HEK293T (cell line): ENCODE results near the gene LEPR.

Experiments
- ARNT ChIP-seq: fragments of 450-650 bp; IDR thresholded peaks from 2 replicates; pipeline ENCODE4 v1.6.1; 2017; ENCODE audit warnings: mild to moderate bottlenecking
- BHLHE40 ChIP-seq: fragments of 450-650 bp; IDR thresholded peaks from 2 replicates; pipeline ENCODE4 v1.6.1; 2016; ENCODE audit warnings: mild to moderate bottlenecking, moderate library complexity, borderline replicate concordance
- CTBP1 ChIP-seq: fragments of 450-650 bp; IDR thresholded peaks from 2 replicates; pipeline ENCODE4 v1.6.1; 2016; ENCODE audit warnings: borderline replicate concordance
- ELF4 ChIP-seq: fragments of 450-650 bp; IDR thresholded peaks from 2 replicates; pipeline ENCODE4 v1.6.1; 2017; ENCODE audit warnings: antibody characterized with exemption
- FOXA1 ChIP-seq: fragments of 450-650 bp; IDR thresholded peaks from 2 replicates; pipeline ENCODE4 v1.6.1; 2016; ENCODE audit warnings: mild to moderate bottlenecking
- FOXK2 ChIP-seq: fragments of 450-650 bp; IDR thresholded peaks from 2 replicates; pipeline ENCODE4 v1.6.1; 2016; ENCODE audit warnings: mild to moderate bottlenecking
- FOXM1 ChIP-seq: fragments of 450-650 bp; IDR thresholded peaks from 2 replicates; pipeline ENCODE4 v1.6.1; 2017; ENCODE audit warnings: mild to moderate bottlenecking, borderline replicate concordance
- HDGF ChIP-seq: fragments of 450-650 bp; IDR thresholded peaks from 2 replicates; pipeline ENCODE4 v1.6.1; 2017; ENCODE audit warnings: antibody characterized with exemption, borderline replicate concordance
- LEF1 ChIP-seq: fragments of 450-650 bp; IDR thresholded peaks from 2 replicates; pipeline ENCODE4 v1.6.1; 2017; ENCODE audit warnings: mild to moderate bottlenecking, borderline replicate concordance
- NFRKB ChIP-seq: fragments of 450-650 bp; IDR thresholded peaks from 2 replicates; pipeline ENCODE4 v1.6.1; 2016; ENCODE audit warnings: mild to moderate bottlenecking, moderate library complexity
- SP1 ChIP-seq: fragments of 450-650 bp; IDR thresholded peaks from 2 replicates; pipeline ENCODE4 v1.6.1; 2017
- SUZ12 ChIP-seq: fragments of 450-650 bp; IDR thresholded peaks from 2 replicates; pipeline ENCODE4 v1.6.1; 2016; ENCODE audit warnings: mild to moderate bottlenecking
- TARDBP ChIP-seq: fragments of 450-650 bp; IDR thresholded peaks from 2 replicates; pipeline ENCODE4 v1.6.1; 2016
- ZNF384 ChIP-seq: fragments of 450-650 bp; IDR thresholded peaks from 2 replicates; pipeline ENCODE4 v1.6.1; 2016

GRCh38 chr1:65412984-65413375 lies 7.5 kb upstream of the LEPR start:
- TF ChIP-seq LEF1 (no peak), SP1 (no peak), FOXM1 (no peak), ZNF384 (no peak), FOXK2 (no peak), FOXA1 (no peak), SUZ12 (no peak), TARDBP (no peak), BHLHE40 (no peak), ARNT (no peak), NFRKB (no peak), CTBP1 (no peak), ELF4 (no peak), HDGF (no peak)
